Stimulated activated CD4-positive, alpha-beta T cell treated with anti-CD3 and anti-CD28 coated beads, Interleukin-4, amount 100 ng/mL, for 48 hours (primary cell): ENCODE data around the gene NANOS3.
A peak's percentile ranks its signal among the peaks of the same experiment; 100 is the strongest.
"Not testable (repeated sequence)": the region's sequence is repeated elsewhere in the genome, so short reads cannot be mapped to it uniquely, and the experiment has no call there.

Experiments used
- DNase-seq, 2 donors: peaks; one replicate each; pipeline ENCODE4 v3.0.0-alpha.2; 2020; ENCODE audit warnings: low read depth in 2 of 2

NANOS3 gene

DNA sequence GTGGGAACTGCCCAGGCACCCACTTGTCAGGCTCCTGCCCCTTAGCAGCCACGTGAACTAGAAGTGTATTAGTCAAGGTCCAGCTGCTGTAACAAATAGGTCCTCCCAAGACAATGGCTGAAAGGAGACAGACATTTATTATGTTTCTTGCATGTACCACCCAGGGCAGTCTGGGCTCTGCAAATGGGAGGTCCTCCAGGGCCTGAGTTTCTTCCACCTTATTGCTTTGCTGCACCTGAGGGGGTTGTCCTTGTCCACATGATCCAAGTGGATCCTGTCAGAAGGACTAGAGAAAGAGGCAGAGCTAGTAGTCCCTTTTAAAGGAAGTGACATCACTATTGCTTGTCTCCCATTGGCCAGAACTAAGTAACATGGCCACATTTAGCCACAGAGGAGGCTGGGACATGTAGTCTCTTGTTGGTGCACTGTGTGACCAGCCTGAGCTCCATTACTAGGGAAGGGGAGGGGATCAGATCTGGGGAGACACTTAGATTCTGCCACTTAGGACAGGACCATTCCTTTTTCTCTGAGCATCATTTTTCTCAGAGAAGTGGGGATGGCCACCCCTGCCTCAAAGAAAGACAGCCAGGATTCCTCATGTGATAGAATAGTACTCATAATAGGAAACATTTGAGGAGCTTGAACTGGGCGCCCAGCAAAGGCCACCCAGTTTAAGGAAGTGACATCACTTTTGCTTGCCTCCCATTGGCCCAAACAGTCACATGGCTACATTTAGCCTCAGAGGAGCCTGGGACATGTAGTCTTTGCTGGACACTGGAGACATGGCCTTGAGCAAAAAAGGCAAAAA, 44.2 kb downstream of the NANOS3 start:
- DNase-seq: peak; percentile 12 to 32

DNA sequence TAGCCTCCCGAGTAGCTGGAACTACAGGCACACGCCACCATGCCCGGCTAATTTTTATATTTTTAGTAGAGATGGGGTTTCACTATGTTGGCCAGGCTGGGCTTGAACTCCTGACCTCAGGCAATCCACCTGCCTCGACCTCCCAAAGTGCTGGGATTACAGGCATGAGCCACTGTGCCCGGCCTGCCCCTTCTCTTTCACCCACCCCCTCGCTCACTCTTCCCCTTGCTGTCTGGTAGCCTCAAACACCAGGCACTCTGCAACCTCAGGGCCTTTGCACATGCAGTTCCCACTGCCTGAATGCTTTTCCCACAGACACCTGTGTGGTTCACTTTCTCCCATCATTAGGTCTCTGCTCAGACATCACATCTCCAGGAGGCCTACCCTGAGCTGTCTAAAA, 45.2 kb downstream of the NANOS3 start:
- not testable (repeated sequence) for DNase-seq

GRCh38 chr19:13923194-13923987, 46.5 kb downstream of the NANOS3 start:
- no peak for DNase-seq

DNA sequence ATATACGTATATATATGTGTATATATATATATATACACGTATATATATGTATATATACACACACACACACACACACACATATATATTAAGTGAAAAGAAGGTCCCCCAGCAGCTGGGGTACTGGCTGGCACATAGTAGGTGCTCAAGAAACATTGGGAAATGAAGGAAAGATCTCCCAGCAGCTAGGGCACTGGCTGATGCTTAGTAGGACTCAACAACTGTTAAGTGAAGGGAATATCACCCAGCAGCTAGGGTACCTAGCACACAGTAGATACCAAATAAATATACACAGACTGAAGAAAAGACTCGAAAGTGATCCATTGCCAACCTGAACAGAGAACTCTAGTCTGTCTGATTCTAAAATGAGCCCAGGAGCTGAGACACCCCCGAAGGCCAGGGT, 49.1 kb downstream of the NANOS3 start:
- no peak for DNase-seq

DNA sequence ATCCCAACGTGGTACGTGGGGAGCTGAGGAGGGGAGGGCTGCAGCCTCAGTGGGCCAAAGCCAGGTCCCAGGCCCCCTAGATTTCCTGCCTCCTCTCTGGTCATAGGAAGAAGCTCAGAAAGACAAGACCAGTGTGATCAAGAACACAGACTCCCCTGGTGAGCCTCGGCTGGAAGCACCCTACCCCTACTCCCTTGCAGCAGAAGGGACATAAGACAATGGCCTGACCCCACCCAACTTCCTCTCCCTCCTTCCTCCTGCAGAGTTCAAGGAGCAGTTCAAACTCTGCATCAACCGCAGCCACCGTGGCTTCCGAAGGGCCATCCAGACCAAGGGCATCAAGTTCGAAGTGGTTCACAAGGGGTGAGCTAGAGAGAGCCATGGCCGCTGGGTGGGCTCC, 49.8 kb downstream of the NANOS3 start:
- no peak for DNase-seq

- no peak for DNase-seq
Observed at GRCh38 chr19:13929340-13929739, 52.4 kb downstream of the NANOS3 start.

DNA sequence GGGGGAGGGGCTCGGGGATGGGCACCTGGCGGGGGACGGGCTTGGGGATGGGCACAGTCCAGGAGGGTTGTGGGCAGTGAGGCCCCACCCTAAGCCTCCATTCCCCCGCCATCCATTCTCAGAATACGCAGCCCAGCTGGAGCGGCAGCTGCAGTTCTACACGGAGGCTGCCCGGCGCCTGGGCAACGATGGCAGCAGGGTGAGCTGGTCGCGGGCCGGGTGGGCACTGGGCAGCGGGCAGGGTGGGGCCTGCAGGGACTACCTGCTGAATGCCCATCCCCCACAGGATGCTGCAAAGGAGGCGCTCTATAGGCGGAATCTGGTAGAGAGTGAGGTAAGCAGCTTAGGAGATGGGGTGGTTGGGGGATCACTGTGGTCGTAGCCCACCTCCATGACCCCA, 53.0 kb downstream of the NANOS3 start:
- no peak for DNase-seq
